ENCODE data around the gene TRAT1. TPM values are rescaled to one million over a fixed set of nuclear protein-coding genes. Genes with fewer than 3 reads are reported as not detected.

TRAT1 gene, protein sequence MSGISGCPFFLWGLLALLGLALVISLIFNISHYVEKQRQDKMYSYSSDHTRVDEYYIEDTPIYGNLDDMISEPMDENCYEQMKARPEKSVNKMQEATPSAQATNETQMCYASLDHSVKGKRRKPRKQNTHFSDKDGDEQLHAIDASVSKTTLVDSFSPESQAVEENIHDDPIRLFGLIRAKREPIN
- not detected in 2 replicates for polyA plus RNA-seq (2011; rRNA removed)
- polyA plus RNA-seq (2012; cell fraction: cytosol; rRNA removed), result not detected in 2 replicates
- polyA plus RNA-seq (2012; cell fraction: nucleus; rRNA removed), result not detected in 2 replicates
- polyA plus RNA-seq (2017; fragmentation: RNase III; extraction: RNeasy Plus Mini Kit Qiagen cat#74134 plus additional on column Dnase treatment), result not detected in 3 replicates
- polyA minus RNA-seq (2011; rRNA and poly(A)+ RNA removed), result not detected in 2 replicates

DNA sequence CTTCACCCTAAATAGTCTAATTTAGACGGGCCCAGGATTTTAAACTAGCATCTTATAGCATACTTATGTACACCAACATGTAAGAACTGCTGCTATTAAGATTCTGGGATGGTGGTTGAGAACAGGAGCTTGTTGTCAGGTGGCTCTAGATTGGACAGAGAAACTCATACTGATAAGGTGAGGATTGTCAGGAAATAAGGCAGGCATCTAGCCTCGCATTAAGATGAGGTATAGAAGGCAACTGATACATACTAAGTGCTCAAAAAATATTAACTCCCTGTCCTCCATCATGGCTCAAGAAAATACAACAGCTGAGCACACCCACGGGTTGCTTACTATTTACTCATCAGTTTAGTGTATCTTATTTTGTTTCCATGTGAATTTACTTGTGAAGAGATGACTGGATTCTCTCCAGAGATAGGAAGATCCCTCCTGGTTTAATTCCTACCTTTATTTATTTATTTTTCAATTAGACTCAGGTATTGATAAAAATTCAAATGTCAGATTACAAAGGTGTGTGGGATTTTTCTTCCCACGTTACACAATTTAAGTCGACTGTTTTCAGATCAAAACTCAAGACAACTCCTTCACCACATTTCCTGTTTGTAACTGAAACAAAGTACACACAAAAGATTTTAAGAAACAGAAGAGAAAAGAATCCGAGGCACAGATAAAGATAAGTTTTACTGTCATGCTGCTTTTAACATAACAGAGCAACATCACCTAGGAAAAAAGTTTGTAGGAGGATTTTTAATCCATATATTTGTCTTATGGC, at the start of gene TRAT1:
TSS of gene TRAT1 (plus strand) at position 664 of the 775 bp plus-strand sequence. CDS start 142 bp downstream, outside the sequence.
- FAIRE-seq, result no peak
- CTCF ChIA-PET, result no interaction called here

DNA sequence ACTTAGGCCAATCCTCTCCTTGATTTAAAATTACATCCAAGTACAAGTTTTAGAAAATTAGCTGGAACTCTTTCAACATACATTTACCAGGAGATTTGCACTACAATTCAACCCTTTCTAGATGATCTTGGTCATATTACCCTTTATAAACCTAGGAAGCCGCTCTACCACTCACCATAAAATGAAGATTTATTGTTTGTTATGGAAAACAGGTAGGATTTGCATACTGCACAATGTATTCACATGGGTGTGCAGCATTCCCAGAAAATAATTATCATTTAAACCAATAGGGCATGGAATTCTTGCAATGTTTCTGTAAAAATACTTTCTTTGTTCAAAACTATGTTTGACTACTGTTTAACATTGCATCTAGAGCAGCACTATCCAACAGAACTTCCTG, 46.9 kb upstream of the TRAT1 start:
- TF ChIP-seq MAZ (IDR thresholded peaks at IDR 0.05; ENCODE audit: borderline replicate concordance, low read depth, low read length) (no peak), SMC3 (IDR thresholded peaks at IDR 0.05) (no peak), NR3C1 (IDR thresholded peaks at IDR 0.05) (no peak), JUNB (IDR thresholded peaks at IDR 0.05) (no peak), CBX2 (IDR thresholded peaks at IDR 0.05; ENCODE audit: borderline replicate concordance, low read depth) (no peak), JUN (IDR thresholded peaks at IDR 0.05) (no peak), ZSCAN20 (CRISPR knock-in tag; IDR thresholded peaks at IDR 0.05) (no peak), NPAS2 (CRISPR knock-in tag; IDR thresholded peaks at IDR 0.05; ENCODE audit: borderline replicate concordance) (no peak)
- TF ChIP-seq, protein P1, sequence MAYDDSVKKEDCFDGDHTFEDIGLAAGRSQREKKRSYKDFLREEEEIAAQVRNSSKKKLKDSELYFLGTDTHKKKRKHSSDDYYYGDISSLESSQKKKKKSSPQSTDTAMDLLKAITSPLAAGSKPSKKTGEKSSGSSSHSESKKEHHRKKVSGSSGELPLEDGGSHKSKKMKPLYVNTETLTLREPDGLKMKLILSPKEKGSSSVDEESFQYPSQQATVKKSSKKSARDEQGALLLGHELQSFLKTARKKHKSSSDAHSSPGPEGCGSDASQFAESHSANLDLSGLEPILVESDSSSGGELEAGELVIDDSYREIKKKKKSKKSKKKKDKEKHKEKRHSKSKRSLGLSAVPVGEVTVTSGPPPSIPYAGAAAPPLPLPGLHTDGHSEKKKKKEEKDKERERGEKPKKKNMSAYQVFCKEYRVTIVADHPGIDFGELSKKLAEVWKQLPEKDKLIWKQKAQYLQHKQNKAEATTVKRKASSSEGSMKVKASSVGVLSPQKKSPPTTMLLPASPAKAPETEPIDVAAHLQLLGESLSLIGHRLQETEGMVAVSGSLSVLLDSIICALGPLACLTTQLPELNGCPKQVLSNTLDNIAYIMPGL (CRISPR knock-in tag; IDR thresholded peaks at IDR 0.05; ENCODE audit: borderline replicate concordance), result no peak
- DNase-seq (ENCODE audit: low read depth in 1 of 2, low spot score in 1 of 2) (no peak), ATAC-seq (no peak), FAIRE-seq (no peak)
- CTCF ChIA-PET, result no interaction called here
- no peak overlapping the region for H3K27ac ChIP-seq
- H3K4me1 ChIP-seq, result no peaks in the 10 kb centered on the region
- POLR2A ChIA-PET, result no interaction called here
- WGBS (ENCODE audit: missing lambda C conversion rate), result 4% methylated on average over 1 of the region's 1 CpG
- no peak overlapping the region for H3K4me2 ChIP-seq
- H3K4me3 ChIP-seq, result no peak overlapping the region
- no peaks in the 10 kb centered on the region for H3K9me3 ChIP-seq

More for the DNA sequence above, at the start of gene TRAT1:
- POLR2A ChIA-PET, result no interaction called here
- ATAC-seq (no peak), DNase-seq (ENCODE audit: low read depth in 1 of 2, low spot score in 1 of 2) (no peak)
- no peak within 1 kb of the TSS for H3K4me2 ChIP-seq
- 19% methylated on average over 6 of the region's 6 CpGs for WGBS (ENCODE audit: missing lambda C conversion rate)
- H3K4me1 ChIP-seq, result no peaks in the 10 kb centered on the region
- no peak within 1 kb of the TSS for H3K27ac ChIP-seq
- no peak within 1 kb of the TSS for H3K4me3 ChIP-seq
- no peaks in the 10 kb centered on the region for H3K9me3 ChIP-seq
- TF ChIP-seq FOXS1 (CRISPR knock-in tag; IDR thresholded peaks at IDR 0.05) (no peak), RNF2 (IDR thresholded peaks at IDR 0.05; ENCODE audit: borderline replicate concordance, low read depth) (no peak), HOXB13 (CRISPR knock-in tag; IDR thresholded peaks at IDR 0.05; ENCODE audit: low read depth) (no peak), RFX5 (IDR thresholded peaks at IDR 0.05) (no peak)
- TF ChIP-seq, protein P2, sequence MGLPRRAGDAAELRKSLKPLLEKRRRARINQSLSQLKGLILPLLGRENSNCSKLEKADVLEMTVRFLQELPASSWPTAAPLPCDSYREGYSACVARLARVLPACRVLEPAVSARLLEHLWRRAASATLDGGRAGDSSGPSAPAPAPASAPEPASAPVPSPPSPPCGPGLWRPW (IDR thresholded peaks at IDR 0.05), result no peak

DNA sequence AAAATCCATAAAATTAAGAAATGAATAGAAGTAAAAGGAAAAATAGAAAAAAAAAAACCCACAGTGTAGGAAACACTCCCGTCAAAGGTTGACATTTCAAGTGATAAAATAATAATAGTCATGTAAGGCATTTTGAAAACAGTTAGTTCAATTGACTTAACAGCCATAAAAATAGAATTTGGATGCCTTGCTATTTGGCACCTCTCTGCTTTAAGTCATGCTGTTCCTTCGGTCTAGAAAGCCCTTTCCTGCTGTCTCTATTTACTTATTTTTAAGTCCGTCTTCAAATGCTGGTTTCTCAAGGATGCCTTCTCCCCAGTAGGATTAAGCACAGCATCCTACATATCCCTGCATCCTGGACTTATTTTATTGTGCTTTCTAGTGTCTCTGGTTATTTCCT, 43.1 kb upstream of the TRAT1 start:
- WGBS (ENCODE audit: missing lambda C conversion rate), result 27% methylated on average over 3 of the region's 3 CpGs
- no peaks in the 10 kb centered on the region for H3K4me1 ChIP-seq
- POLR2A ChIA-PET, result no interaction called here
- ATAC-seq (no peak), DNase-seq (ENCODE audit: low read depth in 1 of 2, low spot score in 1 of 2) (no peak), FAIRE-seq (no peak)
- no peak overlapping the region for H3K4me2 ChIP-seq
- TF ChIP-seq MYC (IDR thresholded peaks at IDR 0.05; ENCODE audit: borderline replicate concordance, low read length), result no peak
- TF ChIP-seq, protein P3, sequence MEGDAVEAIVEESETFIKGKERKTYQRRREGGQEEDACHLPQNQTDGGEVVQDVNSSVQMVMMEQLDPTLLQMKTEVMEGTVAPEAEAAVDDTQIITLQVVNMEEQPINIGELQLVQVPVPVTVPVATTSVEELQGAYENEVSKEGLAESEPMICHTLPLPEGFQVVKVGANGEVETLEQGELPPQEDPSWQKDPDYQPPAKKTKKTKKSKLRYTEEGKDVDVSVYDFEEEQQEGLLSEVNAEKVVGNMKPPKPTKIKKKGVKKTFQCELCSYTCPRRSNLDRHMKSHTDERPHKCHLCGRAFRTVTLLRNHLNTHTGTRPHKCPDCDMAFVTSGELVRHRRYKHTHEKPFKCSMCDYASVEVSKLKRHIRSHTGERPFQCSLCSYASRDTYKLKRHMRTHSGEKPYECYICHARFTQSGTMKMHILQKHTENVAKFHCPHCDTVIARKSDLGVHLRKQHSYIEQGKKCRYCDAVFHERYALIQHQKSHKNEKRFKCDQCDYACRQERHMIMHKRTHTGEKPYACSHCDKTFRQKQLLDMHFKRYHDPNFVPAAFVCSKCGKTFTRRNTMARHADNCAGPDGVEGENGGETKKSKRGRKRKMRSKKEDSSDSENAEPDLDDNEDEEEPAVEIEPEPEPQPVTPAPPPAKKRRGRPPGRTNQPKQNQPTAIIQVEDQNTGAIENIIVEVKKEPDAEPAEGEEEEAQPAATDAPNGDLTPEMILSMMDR (IDR thresholded peaks at IDR 0.05), result no peak
- TF ChIP-seq, protein P4, sequence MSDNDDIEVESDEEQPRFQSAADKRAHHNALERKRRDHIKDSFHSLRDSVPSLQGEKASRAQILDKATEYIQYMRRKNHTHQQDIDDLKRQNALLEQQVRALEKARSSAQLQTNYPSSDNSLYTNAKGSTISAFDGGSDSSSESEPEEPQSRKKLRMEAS (IDR thresholded peaks at IDR 0.05), result no peak
- no peak overlapping the region for H3K27ac ChIP-seq
- no peak overlapping the region for H3K4me3 ChIP-seq
- no peaks in the 10 kb centered on the region for H3K9me3 ChIP-seq
- CTCF ChIA-PET, result no interaction called here
